ENCODE measurements around the gene DLG4. TPM values are rescaled to one million over a fixed set of nuclear protein-coding genes. Genes with fewer than 3 reads are reported as not detected.

DLG4 gene
- total and polyA plus RNA-seq, 10 donors = 3.0 to 38.5 (median 23.5) TPM

- H3K4me1 ChIP-seq = peaks cover 0 to 60% (median 30%) of the 10 kb centered on the region in 6 donors
- H3K27me3 ChIP-seq (replicated peaks in 1 of 7) = no peaks in the 10 kb centered on the region
- peak overlapping the region in 7 of 8 donors; percentile 55 to 89 (median 81) for H3K27ac ChIP-seq
- peak overlapping the region in 6 of 8 donors; percentile 38 to 72 (median 46) for H3K4me3 ChIP-seq
- intact Hi-C loops (cut with DNase I; ENCODE audit: low total_unique reads) = no loop called here
- peaks cover 0 to 36% (median 12%) of the 10 kb centered on the region in 6 donors for H3K36me3 ChIP-seq
- H3K9me3 ChIP-seq = no peaks in the 10 kb centered on the region
- no peak for TF ChIP-seq CTCF (IDR thresholded peaks at IDR 0.05 in 8 of 11, conservative IDR thresholded peaks at IDR 0.05 in 3 of 11)
- TF ChIP-seq POLR2AphosphoS5 (IDR thresholded peaks at IDR 0.05) = no peak
- no peak for TF ChIP-seq POLR2A (IDR thresholded peaks at IDR 0.05)
- 72 to 80% (median 73%) methylated on average over 15 of the region's 15 CpGs for WGBS, 5 donors
- DNase-seq = peak; percentile 66
These were observed 14.1 kb downstream of the DLG4 start for GRCh38 chr17:7205561-7205960.

GRCh38 chr17:7204828-7205461, 14.7 kb downstream of the DLG4 start:
- H3K27me3 ChIP-seq (replicated peaks in 1 of 7) = no peaks in the 10 kb centered on the region
- WGBS, 5 donors = 1% methylated on average over 18 to 34 of the region's 34 CpGs
- peaks cover 0 to 58% (median 28%) of the 10 kb centered on the region in 6 donors for H3K4me1 ChIP-seq
- H3K27ac ChIP-seq = peak overlapping the region; percentile 55 to 89 (median 77)
- H3K4me3 ChIP-seq = peak overlapping the region; percentile 30 to 72 (median 44)
- H3K9me3 ChIP-seq = no peaks in the 10 kb centered on the region
- DNase-seq = peak; percentile 96
- intact Hi-C loops (cut with DNase I; ENCODE audit: low total_unique reads) = no loop called here
- H3K36me3 ChIP-seq = peaks cover 0 to 40% (median 12%) of the 10 kb centered on the region in 6 donors
- TF ChIP-seq CTCF (IDR thresholded peaks at IDR 0.05 in 8 of 11, conservative IDR thresholded peaks at IDR 0.05 in 3 of 11) (peak in 1 of 11 experiments; percentile 12), POLR2AphosphoS5 (IDR thresholded peaks at IDR 0.05) (peak; percentile 68 to 77 (median 72)), POLR2A (IDR thresholded peaks at IDR 0.05) (no peak)

- H3K27ac ChIP-seq = peak overlapping the region in 7 of 8 donors; percentile 55 to 89 (median 81)
- H3K36me3 ChIP-seq = peaks cover 0 to 43% (median 12%) of the 10 kb centered on the region in 6 donors
- peaks cover 0 to 56% (median 28%) of the 10 kb centered on the region in 6 donors for H3K4me1 ChIP-seq
- TF ChIP-seq POLR2AphosphoS5 (IDR thresholded peaks at IDR 0.05) = no peak
- no peak for TF ChIP-seq CTCF (IDR thresholded peaks at IDR 0.05 in 8 of 11, conservative IDR thresholded peaks at IDR 0.05 in 3 of 11)
- TF ChIP-seq POLR2A (IDR thresholded peaks at IDR 0.05) = no peak
- intact Hi-C loops (cut with DNase I; ENCODE audit: low total_unique reads) = no loop called here
- H3K4me3 ChIP-seq = peak overlapping the region in 4 of 8 donors; percentile 44 to 72 (median 46)
- 79 to 84% (median 82%) methylated on average over 15 of the region's 15 CpGs for WGBS, 5 donors
- H3K9me3 ChIP-seq = no peaks in the 10 kb centered on the region
- peak; percentile 82 for DNase-seq
- H3K27me3 ChIP-seq (replicated peaks in 1 of 7) = no peaks in the 10 kb centered on the region
These were observed 15.3 kb downstream of the DLG4 start for GRCh38 chr17:7204336-7204735.

GRCh38 chr17:7203391-7203790, 16.2 kb downstream of the DLG4 start:
- no peaks in the 10 kb centered on the region for H3K27me3 ChIP-seq (replicated peaks in 1 of 7)
- no peak overlapping the region for H3K27ac ChIP-seq
- TF ChIP-seq POLR2AphosphoS5 (IDR thresholded peaks at IDR 0.05) (peak in 1 of 3 donors; percentile 9), CTCF (IDR thresholded peaks at IDR 0.05 in 8 of 11, conservative IDR thresholded peaks at IDR 0.05 in 3 of 11) (no peak)
- DNase-seq = peak; percentile 75
- H3K4me1 ChIP-seq = peaks cover 0 to 48% (median 28%) of the 10 kb centered on the region in 6 donors
- peaks cover 0 to 48% (median 12%) of the 10 kb centered on the region in 6 donors for H3K36me3 ChIP-seq
- no peak overlapping the region for H3K4me3 ChIP-seq
- no peaks in the 10 kb centered on the region for H3K9me3 ChIP-seq
- intact Hi-C loops (cut with DNase I; ENCODE audit: low total_unique reads) = no loop called here
- 78 to 96% (median 86%) methylated on average over 12 to 16 of the region's 16 CpGs for WGBS, 5 donors
